A673 (cell line): ENCODE results near the gene KCTD14. TPM values are rescaled to one million over a fixed set of nuclear protein-coding genes. Genes with fewer than 3 reads are reported as not detected.
"Not testable (repeated sequence)": the region's sequence is repeated elsewhere in the genome, so short reads cannot be mapped to it uniquely, and the experiment has no call there.

Experiments used
- BruUV-seq: library from RNA; stranded (reverse); fragments of 400-500 nt; replicated peaks from 2 replicates; lab custom pipeline; 2021; lab: Mats Ljungman, UMichigan
- CTCF ChIA-PET: fragments of 300-600 bp; sonication (Branson Sonifier 250); formaldehyde crosslinking; loops from one replicate; lab custom pipeline; 2022; ENCODE audit warnings: antibody characterized with exemption; lab: Charles Lee
- POLR2A ChIA-PET: fragments of 300-600 bp; sonication (Branson Sonifier 250); formaldehyde crosslinking; loops from one replicate; lab custom pipeline; 2022; ENCODE audit warnings: antibody characterized with exemption; ENCODE audit not compliant: low non-redundant PET; lab: Charles Lee
- DNase-seq: peaks from one replicate; pipeline ENCODE4 v3.0.0-alpha.2; 2015; ENCODE audit warnings: low spot score
- H3K27ac ChIP-seq: fragments of 200-600 bp; sonication (generic); 2 replicates; pipeline ENCODE4 v1.5.1; 2016; ENCODE audit warnings: mixed run types, low read depth, mild to moderate bottlenecking, mixed read lengths, antibody characterized with exemption, low read length; ENCODE audit not compliant: poor library complexity, severe bottlenecking
- H3K27me3 ChIP-seq: fragments of 200-600 bp; sonication (generic); replicated peaks from 2 replicates; pipeline ENCODE4 v1.6.1; 2017; ENCODE audit warnings: mixed run types, low read depth, mild to moderate bottlenecking, mixed read lengths, antibody characterized with exemption, low read length; ENCODE audit not compliant: insufficient read depth, poor library complexity
- H3K36me3 ChIP-seq: fragments of 200-600 bp; sonication (generic); 2 replicates; pipeline ENCODE4 v1.6.1; 2016; ENCODE audit warnings: mixed run types, mild to moderate bottlenecking, mixed read lengths, antibody characterized with exemption, low read length; ENCODE audit not compliant: insufficient read depth, poor library complexity, severe bottlenecking
- H3K4me1 ChIP-seq: fragments of 200-600 bp; sonication (generic); 2 replicates; pipeline ENCODE4 v1.6.1; 2017; ENCODE audit warnings: mixed run types, mild to moderate bottlenecking, mixed read lengths, antibody characterized with exemption, low read length; ENCODE audit not compliant: insufficient read depth, poor library complexity, severe bottlenecking
- H3K4me3 ChIP-seq: fragments of 200-600 bp; sonication (generic); 2 replicates; pipeline ENCODE4 v1.5.1; 2016; ENCODE audit warnings: low read depth, mixed run types, mild to moderate bottlenecking, mixed read lengths, low read length; ENCODE audit not compliant: poor library complexity, severe bottlenecking
- H3K9me3 ChIP-seq: fragments of 200-600 bp; sonication (generic); 2 replicates; pipeline ENCODE4 v1.6.1; 2016; ENCODE audit warnings: mixed run types, low read depth, mild to moderate bottlenecking, mixed read lengths, antibody characterized with exemption, low read length; ENCODE audit not compliant: poor library complexity, severe bottlenecking
- EZH2 ChIP-seq: fragments of 200-600 bp; sonication (generic); IDR thresholded peaks from 2 replicates; pipeline ENCODE4 v1.6.1; 2017; ENCODE audit warnings: borderline replicate concordance, low read depth, mild to moderate bottlenecking, mixed read lengths, antibody characterized with exemption, low read length; ENCODE audit not compliant: poor library complexity, severe bottlenecking
- intact Hi-C: fragments of 100-400 bp; cut with micrococcal nuclease; formaldehyde crosslinking; loops from one replicate; pipeline ENCODE4 v1.10.0; 2022; ENCODE audit not compliant: unreplicated experiment
- total RNA-seq: library from RNA; stranded (reverse); gene quantifications from 2 replicates; pipeline ENCODE4 v1.2.3, GENCODE V29; 2021
- TF ChIP-seq, protein P1 (sequence below): fragments of 300-800, 200-600 bp; sonication (generic); conservative IDR thresholded peaks from 2 replicates; pipeline ENCODE4 v1.5.1; 2017; ENCODE audit warnings: low read depth, mild to moderate bottlenecking, antibody characterized with exemption, low read length, moderate library complexity, mixed read lengths

KCTD14 gene
- total RNA-seq, 1 experiment from 2014 or later, result 0.45 TPM

GRCh38 chr11:78032090-78032489 lies 9.0 kb upstream of the KCTD14 start:
- intact Hi-C loops, result no loop called here
- no TSS peak for BruUV-seq
- H3K9me3 ChIP-seq, result no peaks in the 10 kb centered on the region
- H3K27ac ChIP-seq, result no peak overlapping the region
- no peak overlapping the region for H3K4me3 ChIP-seq
- no peaks in the 10 kb centered on the region for H3K36me3 ChIP-seq
- TF ChIP-seq EZH2, result no peak
- TF ChIP-seq, protein P1, sequence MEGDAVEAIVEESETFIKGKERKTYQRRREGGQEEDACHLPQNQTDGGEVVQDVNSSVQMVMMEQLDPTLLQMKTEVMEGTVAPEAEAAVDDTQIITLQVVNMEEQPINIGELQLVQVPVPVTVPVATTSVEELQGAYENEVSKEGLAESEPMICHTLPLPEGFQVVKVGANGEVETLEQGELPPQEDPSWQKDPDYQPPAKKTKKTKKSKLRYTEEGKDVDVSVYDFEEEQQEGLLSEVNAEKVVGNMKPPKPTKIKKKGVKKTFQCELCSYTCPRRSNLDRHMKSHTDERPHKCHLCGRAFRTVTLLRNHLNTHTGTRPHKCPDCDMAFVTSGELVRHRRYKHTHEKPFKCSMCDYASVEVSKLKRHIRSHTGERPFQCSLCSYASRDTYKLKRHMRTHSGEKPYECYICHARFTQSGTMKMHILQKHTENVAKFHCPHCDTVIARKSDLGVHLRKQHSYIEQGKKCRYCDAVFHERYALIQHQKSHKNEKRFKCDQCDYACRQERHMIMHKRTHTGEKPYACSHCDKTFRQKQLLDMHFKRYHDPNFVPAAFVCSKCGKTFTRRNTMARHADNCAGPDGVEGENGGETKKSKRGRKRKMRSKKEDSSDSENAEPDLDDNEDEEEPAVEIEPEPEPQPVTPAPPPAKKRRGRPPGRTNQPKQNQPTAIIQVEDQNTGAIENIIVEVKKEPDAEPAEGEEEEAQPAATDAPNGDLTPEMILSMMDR, result no peak
- POLR2A ChIA-PET, result no interaction called here
- H3K27me3 ChIP-seq, result no peaks in the 10 kb centered on the region
- H3K4me1 ChIP-seq, result peaks cover 17% of the 10 kb centered on the region
- no peak for DNase-seq
- CTCF ChIA-PET, result interaction anchor here (1.2 kb wide), 1 partner anchor 14 kb away, joined by 3 read pairs; no protein-coding TSS in a partner anchor

DNA sequence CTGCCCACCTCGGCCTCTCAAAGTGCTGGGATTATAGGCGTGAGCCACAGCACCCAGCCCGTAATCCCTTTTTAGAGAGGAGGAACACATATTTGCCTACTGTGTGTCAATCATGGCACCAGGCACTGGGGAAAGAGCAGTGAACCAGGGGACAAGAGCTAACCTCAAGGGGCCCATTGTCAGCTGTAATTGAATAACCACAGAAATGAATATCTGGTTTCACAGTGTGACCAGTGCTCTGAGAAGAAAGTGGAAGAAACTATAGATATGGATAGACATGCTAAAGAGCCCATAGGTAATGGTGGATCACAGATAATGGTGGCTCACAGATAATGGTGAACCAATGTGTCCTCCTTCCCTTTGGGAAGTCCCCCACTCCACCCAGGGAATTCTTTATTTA lies 8.6 kb upstream of the KCTD14 start:
- H3K4me3 ChIP-seq, result no peak overlapping the region
- no peak for DNase-seq
- H3K4me1 ChIP-seq, result peaks cover 17% of the 10 kb centered on the region
- H3K9me3 ChIP-seq, result no peaks in the 10 kb centered on the region
- intact Hi-C loops, result no loop called here
- TF ChIP-seq, protein P1, result no peak
- no peak for TF ChIP-seq EZH2
- H3K36me3 ChIP-seq, result no peaks in the 10 kb centered on the region
- BruUV-seq, result no TSS peak
- H3K27me3 ChIP-seq, result no peaks in the 10 kb centered on the region
- H3K27ac ChIP-seq, result no peak overlapping the region
- POLR2A ChIA-PET, result no interaction called here
- CTCF ChIA-PET, result interaction anchor here (1.2 kb wide), 1 partner anchor 14 kb away, joined by 3 read pairs; no protein-coding TSS in a partner anchor

DNA sequence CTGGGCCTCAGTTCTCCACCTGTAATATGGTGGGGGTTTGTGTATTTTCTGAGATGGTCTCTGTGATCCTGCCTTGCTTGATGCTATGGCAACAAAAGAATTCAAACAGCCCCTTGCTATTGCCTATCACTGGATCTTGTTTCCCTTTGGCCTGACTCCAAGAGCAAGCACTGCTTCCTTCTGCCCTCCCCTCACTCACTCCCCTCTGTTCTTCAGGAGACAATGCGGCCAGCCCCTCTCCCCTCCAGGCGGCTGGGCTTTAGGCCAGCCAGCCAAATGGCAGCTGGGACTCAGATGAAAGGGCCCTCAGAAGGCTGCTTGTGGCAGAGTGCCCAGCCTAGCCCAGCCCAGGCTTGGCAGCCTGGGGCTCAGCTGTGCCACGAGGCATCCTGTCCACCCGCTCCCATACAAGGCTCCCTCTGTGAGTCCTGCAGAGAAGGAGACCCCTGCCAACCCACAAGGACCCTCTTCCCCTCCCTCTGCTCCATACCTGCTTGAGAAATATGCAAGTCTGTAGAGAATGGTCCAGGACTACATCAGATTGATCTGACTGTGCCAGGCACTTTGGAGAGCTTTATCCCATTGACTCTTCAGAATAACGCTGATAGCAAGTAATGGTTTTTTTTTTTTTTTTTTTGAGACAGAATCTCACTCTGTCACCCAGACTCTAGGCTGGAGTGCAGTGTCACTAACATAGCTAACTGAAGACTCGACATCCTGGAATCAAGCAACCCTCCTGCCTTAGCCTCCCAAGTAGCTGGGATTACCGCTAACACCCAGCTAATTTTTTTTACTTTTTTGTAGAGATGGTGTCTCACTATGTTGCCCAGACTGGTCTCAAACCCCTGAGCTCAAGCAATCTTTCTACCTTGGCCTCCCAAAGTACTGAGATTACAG lies 7.6 kb upstream of the KCTD14 start:
- Histone ChIP-seq H3K36me3 (no peaks in the 10 kb centered on the region), H3K27me3 (no peaks in the 10 kb centered on the region), H3K4me1 (peaks cover 17% of the 10 kb centered on the region), H3K9me3 (no peaks in the 10 kb centered on the region), H3K4me3 (no peak overlapping the region), H3K27ac (no peak overlapping the region)
- intact Hi-C loops, result no loop called here
- POLR2A ChIA-PET, result no interaction called here
- peak; percentile 95 for DNase-seq
- TF ChIP-seq, protein P1, result no peak
- no peak for TF ChIP-seq EZH2
- CTCF ChIA-PET, result interaction anchor here (0.6 to 1.3 kb wide), 2 partner anchors 15 to 983 kb away, joined by 5 to 6 read pairs; no protein-coding TSS in a partner anchor
- BruUV-seq, result no TSS peak

DNA sequence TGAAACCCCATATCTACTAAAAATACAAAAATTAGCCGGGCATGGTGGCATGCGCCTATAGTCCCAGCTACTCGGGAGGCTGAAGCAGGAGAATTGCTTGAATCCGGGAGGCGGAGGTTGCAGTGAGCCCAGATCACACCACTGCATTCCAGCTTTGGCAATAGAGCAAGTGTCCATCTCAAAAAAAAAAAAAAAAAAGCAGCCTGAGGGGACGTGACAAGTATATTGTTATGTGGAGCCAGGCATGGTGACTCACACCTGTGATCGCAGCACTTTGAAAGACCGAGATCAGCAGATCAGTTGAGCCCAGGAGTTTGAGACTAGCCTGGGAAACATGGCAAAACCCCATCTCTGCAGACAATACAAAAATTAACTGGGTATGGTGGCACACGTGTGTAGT lies 5.3 kb upstream of the KCTD14 start:
- H3K27me3 ChIP-seq, H3K36me3 ChIP-seq, CTCF ChIA-PET, BruUV-seq, H3K27ac ChIP-seq, POLR2A ChIA-PET, H3K9me3 ChIP-seq, intact Hi-C loops, DNase-seq, H3K4me3 ChIP-seq: not testable (repeated sequence)
- peaks cover 17% of the 10 kb centered on the region for H3K4me1 ChIP-seq
